ENCODE results near the gene LARGE1. TPM values are rescaled to one million over a fixed set of nuclear protein-coding genes. Genes with fewer than 3 reads are reported as not detected.

LARGE1 gene
- total and polyA plus RNA-seq, 4 experiments from 2014 or later, result 0.06 to 1.1 (median 1.0) TPM; not detected in 1

GRCh38 chr22:33886696-33887095 lies 33.6 kb downstream of the LARGE1 start:
- Histone ChIP-seq H3K9me3 (ENCODE audit: control insufficient read depth in 1 of 2, low read length in 2 of 2) (no peaks in the 10 kb centered on the region), H3K4me1 (ENCODE audit: insufficient read depth, low read length) (no peaks in the 10 kb centered on the region), H3K4me3 (ENCODE audit: low read length in 2 of 2) (no peak overlapping the region), H3K27ac (ENCODE audit: low read depth, low read length) (no peak overlapping the region), H3K27me3 (ENCODE audit: insufficient read depth, low read length) (no peaks in the 10 kb centered on the region), H3K36me3 (ENCODE audit: insufficient read depth, low read length) (no peaks in the 10 kb centered on the region)
- Mint-ChIP-seq H3K4me1 (no peaks in the 10 kb centered on the region), H3K27me3 (peaks cover 0 to 1% of the 10 kb centered on the region in 2 donors), H3K4me3 (no peak overlapping the region), H3K27ac (no peak overlapping the region), H3K9me3 (peaks cover 0 to 13% (median 3%) of the 10 kb centered on the region in 8 donors), H3K36me3 (no peaks in the 10 kb centered on the region)
- ChIA-PET CTCF (ENCODE audit: partially characterized antibody) (no interaction called here), POLR2A (ENCODE audit: partially characterized antibody) (no interaction called here)
- DNase-seq, result no peak
- intact Hi-C loops (cut with micrococcal nuclease), result no loop called here

DNA sequence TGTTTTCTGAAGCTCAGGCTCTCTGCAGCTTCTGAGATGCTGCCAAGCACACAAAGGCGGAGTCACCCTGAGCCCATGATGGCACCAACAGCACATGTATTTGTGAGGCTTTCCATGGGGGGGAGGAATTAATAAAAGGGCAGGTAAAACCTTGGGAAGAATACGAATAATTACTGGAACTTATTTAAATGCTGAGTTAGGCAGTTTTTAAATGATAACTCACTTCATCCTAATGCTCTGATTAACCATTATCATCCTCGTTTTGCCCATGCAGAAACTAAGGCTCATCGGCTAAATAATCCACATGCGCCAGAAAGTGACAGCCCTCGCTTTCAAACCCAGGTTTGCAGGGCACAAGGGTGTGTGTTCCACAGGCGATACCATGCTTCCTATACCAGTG lies 35.4 kb downstream of the LARGE1 start:
- Mint-ChIP-seq H3K9me3 (peaks cover 0 to 13% (median 4%) of the 10 kb centered on the region in 8 donors), H3K27me3 (peaks cover 0 to 1% of the 10 kb centered on the region in 2 donors), H3K4me1 (no peaks in the 10 kb centered on the region), H3K4me3 (no peak overlapping the region), H3K27ac (no peak overlapping the region), H3K36me3 (no peaks in the 10 kb centered on the region)
- Histone ChIP-seq H3K27ac (ENCODE audit: low read depth, low read length) (no peak overlapping the region), H3K4me3 (ENCODE audit: low read length in 2 of 2) (no peak overlapping the region), H3K27me3 (ENCODE audit: insufficient read depth, low read length) (no peaks in the 10 kb centered on the region), H3K9me3 (ENCODE audit: control insufficient read depth in 1 of 2, low read length in 2 of 2) (no peaks in the 10 kb centered on the region), H3K4me1 (ENCODE audit: insufficient read depth, low read length) (no peaks in the 10 kb centered on the region), H3K36me3 (ENCODE audit: insufficient read depth, low read length) (no peaks in the 10 kb centered on the region)
- intact Hi-C loops (cut with micrococcal nuclease), result no loop called here
- CTCF ChIA-PET (ENCODE audit: partially characterized antibody), result no interaction called here
- POLR2A ChIA-PET (ENCODE audit: partially characterized antibody), result no interaction called here
- DNase-seq, result no peak

- H3K4me1 Mint-ChIP-seq, result no peaks in the 10 kb centered on the region
- Histone ChIP-seq H3K4me3 (ENCODE audit: low read length in 2 of 2) (no peak overlapping the region), H3K27me3 (ENCODE audit: insufficient read depth, low read length) (no peaks in the 10 kb centered on the region), H3K36me3 (ENCODE audit: insufficient read depth, low read length) (no peaks in the 10 kb centered on the region), H3K27ac (ENCODE audit: low read depth, low read length) (no peak overlapping the region), H3K4me1 (ENCODE audit: insufficient read depth, low read length) (no peaks in the 10 kb centered on the region), H3K9me3 (ENCODE audit: control insufficient read depth in 1 of 2, low read length in 2 of 2) (no peaks in the 10 kb centered on the region)
- CTCF ChIA-PET (ENCODE audit: partially characterized antibody), result no interaction called here
- intact Hi-C loops (cut with micrococcal nuclease), result no loop called here
- H3K27me3 Mint-ChIP-seq, result peaks cover 0 to 1% of the 10 kb centered on the region in 2 donors
- DNase-seq, result no peak
- no peaks in the 10 kb centered on the region for H3K36me3 Mint-ChIP-seq
- H3K9me3 Mint-ChIP-seq, result peaks cover 0 to 13% (median 3%) of the 10 kb centered on the region in 8 donors
- no peak overlapping the region for H3K27ac Mint-ChIP-seq
- H3K4me3 Mint-ChIP-seq, result no peak overlapping the region
- POLR2A ChIA-PET (ENCODE audit: partially characterized antibody), result no interaction called here
Measured at GRCh38 chr22:33883961-33884808, 36.1 kb downstream of the LARGE1 start.

DNA sequence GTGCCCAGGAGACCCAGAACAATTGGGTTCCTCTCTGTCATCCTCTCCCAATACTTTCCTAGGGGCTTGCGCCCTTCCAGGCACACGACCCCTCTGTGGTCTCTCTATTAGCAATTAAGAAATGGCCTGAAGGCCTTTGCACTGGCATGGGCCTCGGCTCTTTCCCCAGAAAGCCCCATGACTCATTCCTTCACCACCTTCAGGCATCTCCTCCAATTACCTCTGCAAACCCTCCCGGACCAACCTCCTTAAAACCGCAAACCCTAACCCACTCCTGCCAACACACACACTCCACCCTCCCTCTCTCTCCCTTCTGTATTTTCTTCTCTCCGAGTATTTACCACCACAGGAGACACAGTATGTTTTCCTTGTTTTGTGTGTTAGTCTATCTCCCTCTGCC lies 36.7 kb downstream of the LARGE1 start:
- intact Hi-C loops (cut with micrococcal nuclease), result no loop called here
- ChIA-PET POLR2A (ENCODE audit: partially characterized antibody) (no interaction called here), CTCF (ENCODE audit: partially characterized antibody) (no interaction called here)
- DNase-seq, result no peak
- no peaks in the 10 kb centered on the region for H3K4me1 ChIP-seq (ENCODE audit: insufficient read depth, low read length)
- H3K4me3 ChIP-seq (ENCODE audit: low read length in 2 of 2), result no peak overlapping the region
- H3K27me3 ChIP-seq (ENCODE audit: insufficient read depth, low read length), result no peaks in the 10 kb centered on the region
- Mint-ChIP-seq H3K36me3 (no peaks in the 10 kb centered on the region), H3K27me3 (peaks cover 0 to 1% of the 10 kb centered on the region in 2 donors), H3K27ac (peak overlapping the region in 1 of 7 donors; percentile 38), H3K4me1 (no peaks in the 10 kb centered on the region), H3K4me3 (no peak overlapping the region), H3K9me3 (peaks cover 0 to 13% (median 3%) of the 10 kb centered on the region in 8 donors)
- H3K36me3 ChIP-seq (ENCODE audit: insufficient read depth, low read length), result no peaks in the 10 kb centered on the region
- no peak overlapping the region for H3K27ac ChIP-seq (ENCODE audit: low read depth, low read length)
- no peaks in the 10 kb centered on the region for H3K9me3 ChIP-seq (ENCODE audit: control insufficient read depth in 1 of 2, low read length in 2 of 2)

- ChIA-PET CTCF (ENCODE audit: partially characterized antibody) (no interaction called here), POLR2A (ENCODE audit: partially characterized antibody) (no interaction called here)
- H3K27me3 Mint-ChIP-seq, result peaks cover 0 to 1% of the 10 kb centered on the region in 2 donors
- H3K4me3 Mint-ChIP-seq, result no peak overlapping the region
- Histone ChIP-seq H3K27ac (ENCODE audit: low read depth, low read length) (no peak overlapping the region), H3K9me3 (ENCODE audit: control insufficient read depth in 1 of 2, low read length in 2 of 2) (no peaks in the 10 kb centered on the region), H3K36me3 (ENCODE audit: insufficient read depth, low read length) (no peaks in the 10 kb centered on the region), H3K4me1 (ENCODE audit: insufficient read depth, low read length) (no peaks in the 10 kb centered on the region), H3K27me3 (ENCODE audit: insufficient read depth, low read length) (no peaks in the 10 kb centered on the region), H3K4me3 (ENCODE audit: low read length in 2 of 2) (no peak overlapping the region)
- intact Hi-C loops (cut with micrococcal nuclease), result no loop called here
- H3K9me3 Mint-ChIP-seq, result peaks cover 0 to 13% (median 3%) of the 10 kb centered on the region in 8 donors
- DNase-seq, result no peak
- H3K36me3 Mint-ChIP-seq, result no peaks in the 10 kb centered on the region
- no peak overlapping the region for H3K27ac Mint-ChIP-seq
- no peaks in the 10 kb centered on the region for H3K4me1 Mint-ChIP-seq
Measured at GRCh38 chr22:33882991-33883390, 37.3 kb downstream of the LARGE1 start.

DNA sequence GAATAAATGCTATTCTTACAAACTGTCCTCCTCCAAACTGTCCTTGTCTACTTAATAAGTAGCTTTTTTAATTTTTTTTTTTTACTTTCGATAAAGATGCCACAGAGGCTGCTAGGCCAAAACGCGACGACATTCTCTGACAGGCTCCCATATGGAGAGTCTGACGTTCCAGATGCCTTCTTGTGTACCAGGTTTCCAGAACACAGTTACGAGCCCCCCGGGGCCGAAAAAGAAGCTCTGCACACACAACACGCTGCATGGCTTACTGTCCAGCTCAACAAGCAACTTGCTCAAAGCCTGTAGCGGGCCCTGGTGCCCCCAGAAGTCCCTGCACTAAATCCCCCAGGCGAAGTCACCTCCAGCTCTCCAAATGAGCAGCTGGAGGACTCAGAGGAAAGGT lies 39.3 kb downstream of the LARGE1 start:
- Mint-ChIP-seq H3K4me3 (no peak overlapping the region), H3K9me3 (peaks cover 0 to 11% (median 3%) of the 10 kb centered on the region in 8 donors), H3K27ac (no peak overlapping the region), H3K4me1 (no peaks in the 10 kb centered on the region), H3K27me3 (peaks cover 0 to 1% of the 10 kb centered on the region in 2 donors), H3K36me3 (no peaks in the 10 kb centered on the region)
- CTCF ChIA-PET (ENCODE audit: partially characterized antibody), result no interaction called here
- DNase-seq, result no peak
- H3K4me3 ChIP-seq (ENCODE audit: low read length in 2 of 2), result no peak overlapping the region
- no peaks in the 10 kb centered on the region for H3K27me3 ChIP-seq (ENCODE audit: insufficient read depth, low read length)
- H3K9me3 ChIP-seq (ENCODE audit: control insufficient read depth in 1 of 2, low read length in 2 of 2), result no peaks in the 10 kb centered on the region
- intact Hi-C loops (cut with micrococcal nuclease), result no loop called here
- H3K27ac ChIP-seq (ENCODE audit: low read depth, low read length), result no peak overlapping the region
- no peaks in the 10 kb centered on the region for H3K36me3 ChIP-seq (ENCODE audit: insufficient read depth, low read length)
- POLR2A ChIA-PET (ENCODE audit: partially characterized antibody), result no interaction called here
- H3K4me1 ChIP-seq (ENCODE audit: insufficient read depth, low read length), result no peaks in the 10 kb centered on the region

DNA sequence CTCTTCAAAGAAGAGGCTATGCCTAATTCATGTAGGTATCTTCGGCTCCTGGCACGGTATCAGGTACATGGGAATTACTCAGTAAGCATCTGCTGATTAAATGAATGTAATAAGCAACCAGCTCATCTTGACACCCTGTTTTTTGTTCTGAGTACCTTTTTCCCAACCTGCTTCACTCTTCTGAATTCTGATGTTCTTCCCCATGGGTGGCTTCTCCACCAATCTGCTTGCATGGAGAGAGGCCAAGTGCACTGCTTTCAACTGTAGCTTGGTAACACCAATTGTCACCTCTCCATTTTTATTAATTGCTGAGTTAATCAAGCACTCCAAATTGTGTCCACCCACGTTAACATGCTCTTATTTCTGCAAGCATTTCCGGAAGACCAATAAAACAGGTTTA lies 40.5 kb downstream of the LARGE1 start:
- Histone ChIP-seq H3K27ac (ENCODE audit: low read depth, low read length) (no peak overlapping the region), H3K4me3 (ENCODE audit: low read length in 2 of 2) (no peak overlapping the region), H3K27me3 (ENCODE audit: insufficient read depth, low read length) (no peaks in the 10 kb centered on the region), H3K4me1 (ENCODE audit: insufficient read depth, low read length) (no peaks in the 10 kb centered on the region), H3K36me3 (ENCODE audit: insufficient read depth, low read length) (no peaks in the 10 kb centered on the region), H3K9me3 (ENCODE audit: control insufficient read depth in 1 of 2, low read length in 2 of 2) (no peaks in the 10 kb centered on the region)
- Mint-ChIP-seq H3K27me3 (peaks cover 0 to 1% of the 10 kb centered on the region in 2 donors), H3K27ac (no peak overlapping the region), H3K9me3 (peaks cover 0 to 11% (median 3%) of the 10 kb centered on the region in 8 donors), H3K36me3 (no peaks in the 10 kb centered on the region), H3K4me1 (no peaks in the 10 kb centered on the region), H3K4me3 (no peak overlapping the region)
- intact Hi-C loops (cut with micrococcal nuclease), result no loop called here
- ChIA-PET CTCF (ENCODE audit: partially characterized antibody) (no interaction called here), POLR2A (ENCODE audit: partially characterized antibody) (no interaction called here)
- no peak for DNase-seq
